Endothelial cell (in vitro differentiated cells): ENCODE measurements around the gene CRYBB3. TPM values are rescaled to one million over a fixed set of nuclear protein-coding genes. Genes with fewer than 3 reads are reported as not detected.

Experiments
- DNase-seq: peaks from one replicate; pipeline ENCODE4 v3.0.0; 2021; ENCODE audit warnings: low spot score
- H3K27ac Mint-ChIP-seq: one replicate; pipeline ENCODE4 v1.8.0; 2021; ENCODE audit warnings: mixed read lengths, inconsistent platforms; ENCODE audit not compliant: unreplicated experiment
- H3K27me3 Mint-ChIP-seq: one replicate; pipeline ENCODE4 v1.8.0; 2021; ENCODE audit warnings: mild to moderate bottlenecking, moderate library complexity, mixed read lengths, inconsistent platforms; ENCODE audit not compliant: unreplicated experiment
- H3K36me3 Mint-ChIP-seq: one replicate; pipeline ENCODE4 v1.8.0; 2021; ENCODE audit warnings: mild to moderate bottlenecking, low read depth, mixed read lengths, inconsistent platforms; ENCODE audit not compliant: unreplicated experiment
- H3K4me1 Mint-ChIP-seq: one replicate; pipeline ENCODE4 v1.8.0; 2021; ENCODE audit warnings: mild to moderate bottlenecking, mixed read lengths, inconsistent platforms; ENCODE audit not compliant: unreplicated experiment
- H3K4me3 Mint-ChIP-seq: one replicate; pipeline ENCODE4 v1.8.0; 2021; ENCODE audit warnings: mild to moderate bottlenecking, mixed read lengths, inconsistent platforms; ENCODE audit not compliant: unreplicated experiment
- H3K9me3 Mint-ChIP-seq: one replicate; pipeline ENCODE4 v1.8.0; 2021; ENCODE audit warnings: mixed read lengths, inconsistent platforms; ENCODE audit not compliant: unreplicated experiment
- total RNA-seq: library from RNA; stranded (reverse); fragmentation: NEBNext Ultra II Directional; extraction: Animal tissue kit (Norgen Biotek cat#: 25700); gene quantifications from one replicate; pipeline ENCODE4 v1.2.1, GENCODE V29; 2021; ENCODE audit not compliant: unreplicated experiment
- TF ChIP-seq, protein P1 (sequence below): fragments of 200-600 bp; sonication (generic); IDR thresholded peaks from one replicate; pipeline ENCODE4 v1.5.0; 2021; ENCODE audit warnings: antibody characterized with exemption; ENCODE audit not compliant: unreplicated experiment

CRYBB3 gene
- total RNA-seq, 1 donor from 2014 or later, result 0.97 TPM

DNA sequence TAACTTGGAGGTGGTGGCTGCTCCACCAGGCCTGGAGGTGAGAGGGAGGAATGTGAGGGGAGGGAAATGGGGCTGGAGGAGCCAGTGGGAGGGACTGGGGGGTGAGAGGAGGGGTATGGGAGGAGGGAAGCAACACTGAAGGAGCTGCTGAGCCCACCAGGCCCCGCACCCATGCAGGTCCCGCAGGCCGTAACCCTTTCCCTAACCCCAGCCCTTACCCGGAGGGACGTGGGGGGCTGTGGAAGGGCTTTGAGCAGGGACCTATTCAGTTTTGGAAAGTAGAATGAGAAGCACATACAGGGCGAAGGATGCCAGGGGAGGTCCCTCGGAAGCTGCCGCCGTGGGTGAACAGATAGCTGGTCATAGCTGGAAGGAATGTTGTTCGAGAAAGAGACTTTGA lies 33.9 kb upstream of the CRYBB3 start:
- H3K27ac Mint-ChIP-seq, result no peak overlapping the region
- DNase-seq, result no peak

DNA sequence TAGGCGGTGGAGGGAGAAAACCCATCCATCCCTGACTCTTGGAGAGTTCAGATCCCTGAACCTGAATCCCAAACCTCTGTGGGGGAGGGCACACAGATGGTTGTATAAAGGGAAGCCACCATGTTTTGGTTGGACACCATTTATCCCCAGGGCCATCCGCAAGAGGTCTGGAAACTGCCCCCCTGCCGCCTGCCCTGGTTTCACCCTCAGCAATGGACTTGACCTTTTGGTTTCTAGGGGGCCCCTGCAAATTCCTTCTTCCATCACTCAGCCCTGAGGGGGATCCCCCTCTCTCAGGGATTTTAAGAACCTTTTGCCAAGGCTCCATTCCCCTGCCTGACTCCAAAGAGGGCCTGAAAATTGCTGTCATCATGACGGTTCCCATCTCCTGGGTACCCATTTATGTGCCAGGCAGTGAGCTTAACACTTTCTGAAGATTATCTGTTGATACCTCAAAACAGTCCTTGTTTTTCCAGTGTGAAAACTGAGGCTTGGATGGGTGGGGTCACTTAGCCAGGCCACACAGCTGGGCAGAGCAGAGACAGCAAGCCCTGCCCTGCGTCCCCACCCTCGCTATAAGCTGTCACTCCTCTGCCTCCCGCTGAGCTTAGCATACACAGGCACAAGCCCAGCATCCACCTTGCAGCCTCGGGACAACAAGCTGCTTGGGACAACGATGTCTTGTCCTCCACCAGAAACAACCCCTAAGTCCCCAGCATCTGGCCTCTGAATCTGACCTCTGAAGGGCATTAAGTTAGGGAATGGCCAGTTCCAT lies 33.2 kb upstream of the CRYBB3 start:
- Mint-ChIP-seq H3K4me3 (no peak overlapping the region), H3K4me1 (peaks cover 3% of the 10 kb centered on the region), H3K9me3 (no peaks in the 10 kb centered on the region), H3K36me3 (peaks cover 13% of the 10 kb centered on the region), H3K27me3 (peaks cover 2% of the 10 kb centered on the region), H3K27ac (no peak overlapping the region)
- DNase-seq, result no peak
- TF ChIP-seq, protein P1, sequence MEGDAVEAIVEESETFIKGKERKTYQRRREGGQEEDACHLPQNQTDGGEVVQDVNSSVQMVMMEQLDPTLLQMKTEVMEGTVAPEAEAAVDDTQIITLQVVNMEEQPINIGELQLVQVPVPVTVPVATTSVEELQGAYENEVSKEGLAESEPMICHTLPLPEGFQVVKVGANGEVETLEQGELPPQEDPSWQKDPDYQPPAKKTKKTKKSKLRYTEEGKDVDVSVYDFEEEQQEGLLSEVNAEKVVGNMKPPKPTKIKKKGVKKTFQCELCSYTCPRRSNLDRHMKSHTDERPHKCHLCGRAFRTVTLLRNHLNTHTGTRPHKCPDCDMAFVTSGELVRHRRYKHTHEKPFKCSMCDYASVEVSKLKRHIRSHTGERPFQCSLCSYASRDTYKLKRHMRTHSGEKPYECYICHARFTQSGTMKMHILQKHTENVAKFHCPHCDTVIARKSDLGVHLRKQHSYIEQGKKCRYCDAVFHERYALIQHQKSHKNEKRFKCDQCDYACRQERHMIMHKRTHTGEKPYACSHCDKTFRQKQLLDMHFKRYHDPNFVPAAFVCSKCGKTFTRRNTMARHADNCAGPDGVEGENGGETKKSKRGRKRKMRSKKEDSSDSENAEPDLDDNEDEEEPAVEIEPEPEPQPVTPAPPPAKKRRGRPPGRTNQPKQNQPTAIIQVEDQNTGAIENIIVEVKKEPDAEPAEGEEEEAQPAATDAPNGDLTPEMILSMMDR, result no peak

More for the DNA sequence above, 33.9 kb upstream of the CRYBB3 start:
- no peak overlapping the region for H3K4me3 Mint-ChIP-seq
- peaks cover 13% of the 10 kb centered on the region for H3K36me3 Mint-ChIP-seq
- H3K9me3 Mint-ChIP-seq, result no peaks in the 10 kb centered on the region
- peaks cover 3% of the 10 kb centered on the region for H3K4me1 Mint-ChIP-seq
- TF ChIP-seq, protein P1, result no peak
- peaks cover 2% of the 10 kb centered on the region for H3K27me3 Mint-ChIP-seq

DNA sequence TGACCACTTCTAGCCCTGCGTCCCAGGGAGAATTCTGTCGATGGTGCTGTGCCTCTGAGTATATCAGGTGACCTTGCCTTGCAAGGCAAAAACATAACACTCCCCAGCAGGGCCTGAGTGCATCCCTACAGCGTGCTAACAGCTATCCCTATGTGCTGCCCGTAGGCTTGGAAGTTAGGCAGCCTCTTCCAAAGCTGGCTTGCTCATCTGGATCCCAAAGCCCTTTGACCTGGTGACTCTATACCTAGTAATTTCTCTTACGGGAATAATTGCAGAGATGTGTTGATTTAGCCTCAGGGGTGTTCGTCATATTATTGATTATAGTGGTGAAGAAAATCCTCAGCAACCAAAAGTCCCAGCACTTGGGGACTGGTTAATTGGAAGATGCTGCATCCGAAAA lies 32.6 kb upstream of the CRYBB3 start:
- Mint-ChIP-seq H3K27me3 (peaks cover 2% of the 10 kb centered on the region), H3K9me3 (no peaks in the 10 kb centered on the region), H3K27ac (no peak overlapping the region), H3K36me3 (peaks cover 13% of the 10 kb centered on the region), H3K4me3 (peak overlapping the region; percentile 14), H3K4me1 (peaks cover 3% of the 10 kb centered on the region)
- TF ChIP-seq, protein P1, result no peak
- DNase-seq, result no peak

DNA sequence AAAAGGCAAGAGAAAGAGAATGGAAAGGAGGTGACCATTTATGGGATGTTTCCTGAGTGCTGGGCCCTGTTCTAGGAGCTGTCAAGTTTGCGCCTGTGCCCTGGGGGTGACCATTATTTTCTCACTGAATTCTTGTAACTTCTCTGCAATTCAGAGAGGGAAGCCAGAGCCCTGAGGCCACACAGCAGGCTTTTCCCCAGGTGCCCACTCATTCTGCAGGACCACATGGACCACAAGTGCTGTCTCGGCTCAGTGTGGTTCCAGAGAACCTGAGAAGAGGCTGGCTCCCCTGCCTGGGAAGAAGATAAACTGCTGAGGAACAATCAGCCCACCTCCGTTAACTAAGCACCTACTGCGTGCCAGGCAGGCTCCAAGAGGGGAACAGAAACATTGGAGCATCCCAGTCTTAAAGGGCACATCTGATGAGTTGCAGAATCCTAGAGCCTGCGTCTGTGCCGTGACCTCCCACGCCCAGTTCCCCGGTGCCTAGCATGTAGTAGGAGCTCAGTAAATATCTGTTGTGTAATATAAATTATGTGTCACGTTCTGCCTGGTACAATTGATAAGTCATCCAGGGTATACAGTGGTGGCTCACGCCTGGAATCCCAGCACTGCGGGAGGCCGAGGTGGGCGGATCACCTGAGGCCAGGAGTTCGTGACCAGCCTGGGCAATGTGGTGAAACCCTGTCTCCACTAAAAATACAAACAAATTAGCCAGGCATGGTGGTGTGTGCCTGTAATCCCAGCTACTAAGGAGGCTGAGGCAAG lies 31.6 kb upstream of the CRYBB3 start:
- Mint-ChIP-seq H3K4me1 (peaks cover 3% of the 10 kb centered on the region), H3K27me3 (peaks cover 2% of the 10 kb centered on the region), H3K36me3 (peaks cover 21% of the 10 kb centered on the region), H3K9me3 (no peaks in the 10 kb centered on the region), H3K27ac (no peak overlapping the region), H3K4me3 (no peak overlapping the region)
- TF ChIP-seq, protein P1, result no peak
- no peak for DNase-seq
